HEK293T (cell line): ENCODE results near the gene NR2C1.
"Not testable (repeated sequence)": the region's sequence is repeated elsewhere in the genome, so short reads cannot be mapped to it uniquely, and the experiment has no call there.

Source experiments
- ARNT ChIP-seq: fragments of 450-650 bp; IDR thresholded peaks from 2 replicates; pipeline ENCODE4 v1.6.1; 2017; ENCODE audit warnings: mild to moderate bottlenecking
- BHLHE40 ChIP-seq: fragments of 450-650 bp; IDR thresholded peaks from 2 replicates; pipeline ENCODE4 v1.6.1; 2016; ENCODE audit warnings: mild to moderate bottlenecking, moderate library complexity, borderline replicate concordance
- CTBP1 ChIP-seq: fragments of 450-650 bp; IDR thresholded peaks from 2 replicates; pipeline ENCODE4 v1.6.1; 2016; ENCODE audit warnings: borderline replicate concordance
- ELF4 ChIP-seq: fragments of 450-650 bp; IDR thresholded peaks from 2 replicates; pipeline ENCODE4 v1.6.1; 2017; ENCODE audit warnings: antibody characterized with exemption
- FOXA1 ChIP-seq: fragments of 450-650 bp; IDR thresholded peaks from 2 replicates; pipeline ENCODE4 v1.6.1; 2016; ENCODE audit warnings: mild to moderate bottlenecking
- FOXK2 ChIP-seq: fragments of 450-650 bp; IDR thresholded peaks from 2 replicates; pipeline ENCODE4 v1.6.1; 2016; ENCODE audit warnings: mild to moderate bottlenecking
- LEF1 ChIP-seq: fragments of 450-650 bp; IDR thresholded peaks from 2 replicates; pipeline ENCODE4 v1.6.1; 2017; ENCODE audit warnings: mild to moderate bottlenecking, borderline replicate concordance
- SP1 ChIP-seq: fragments of 450-650 bp; IDR thresholded peaks from 2 replicates; pipeline ENCODE4 v1.6.1; 2017
- SUZ12 ChIP-seq: fragments of 450-650 bp; IDR thresholded peaks from 2 replicates; pipeline ENCODE4 v1.6.1; 2016; ENCODE audit warnings: mild to moderate bottlenecking
- TARDBP ChIP-seq: fragments of 450-650 bp; IDR thresholded peaks from 2 replicates; pipeline ENCODE4 v1.6.1; 2016
- ZNF384 ChIP-seq: fragments of 450-650 bp; IDR thresholded peaks from 2 replicates; pipeline ENCODE4 v1.6.1; 2016

DNA sequence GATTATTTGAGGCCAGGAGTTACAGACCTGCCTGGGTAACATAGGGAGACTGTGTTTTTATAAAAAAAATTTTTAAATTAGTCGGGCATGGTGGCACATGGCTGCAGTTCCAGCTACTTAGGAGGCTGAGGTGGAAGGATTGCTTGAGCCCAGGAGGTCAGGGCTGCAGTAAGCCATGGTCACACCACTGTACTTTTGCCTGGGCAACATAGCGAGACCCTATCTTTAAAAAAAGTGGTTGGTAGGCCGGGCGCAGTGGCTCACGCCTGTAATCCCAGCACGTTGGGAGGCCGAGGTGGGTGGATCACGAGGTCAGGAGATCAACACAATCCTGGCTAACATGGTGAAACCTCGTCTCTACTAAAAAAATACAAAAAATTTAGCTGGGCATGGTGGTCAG is 88.3 kb downstream of the NR2C1 start:
- not testable (repeated sequence) for TF ChIP-seq SUZ12, FOXK2, BHLHE40, TARDBP, ELF4, FOXA1, ZNF384, SP1, ARNT, CTBP1, LEF1
